GM12878 (cell line): ENCODE measurements around the gene SNX10.

Experiments used
- CTCF ChIP-seq, 3 experiments: IDR thresholded peaks in 2 of 3; conservative IDR thresholded peaks in 1 of 3; 2 replicates each; pipeline ENCODE4 v1.5.1; 2011; ENCODE audit warnings: low read depth in 3 of 3, low read length in 3 of 3, mild to moderate bottlenecking in 3 of 3, control low read depth in 2 of 3, moderate library complexity in 2 of 3, inconsistent platforms in 1 of 3, mixed read lengths in 1 of 3; ENCODE audit not compliant: control insufficient read depth in 2 of 3, insufficient read depth in 1 of 3; ENCODE audit errors: extremely low read depth in 1 of 3
- KDM1A ChIP-seq: fragments of 200-600 bp; sonication (generic); IDR thresholded peaks from 2 replicates; pipeline ENCODE4 v1.6.1; 2016; ENCODE audit warnings: borderline replicate concordance
- MAX ChIP-seq: IDR thresholded peaks from 2 replicates; pipeline ENCODE4 v1.6.1; 2012; ENCODE audit warnings: low read depth, low read length, improper control_type of control experiment
- TAF1 ChIP-seq: IDR thresholded peaks from 2 replicates; pipeline ENCODE4 v1.6.1; 2011; ENCODE audit warnings: mild to moderate bottlenecking, low read depth, low read length, borderline replicate concordance
- YY1 ChIP-seq: IDR thresholded peaks from 2 replicates; pipeline ENCODE4 v1.6.1; 2011; ENCODE audit warnings: low read depth, mild to moderate bottlenecking, low read length

GRCh38 chr7:26280097-26280496, 11.6 kb upstream of the SNX10 start:
- TF ChIP-seq MAX (no peak), CTCF (IDR thresholded peaks at IDR 0.05 in 2 of 3, conservative IDR thresholded peaks at IDR 0.05 in 1 of 3; ENCODE audit: control insufficient read depth in 2 of 3, extremely low read depth in 1 of 3, insufficient read depth in 1 of 3, low read depth in 3 of 3, low read length in 3 of 3) (no peak), KDM1A (no peak), TAF1 (no peak), YY1 (no peak)
